Measurements from ENCODE around the gene ZNHIT1. TPM values are rescaled to one million over a fixed set of nuclear protein-coding genes. Genes with fewer than 3 reads are reported as not detected.

The ZNHIT1 gene
- total and polyA plus RNA-seq, 2 donors from 2014 or later = 74.9 to 208 TPM

GRCh38 chr7:101169110-101169837 lies 48.7 kb upstream of the ZNHIT1 start:
- no peak for FAIRE-seq
- TF ChIP-seq CTCF (IDR thresholded peaks at IDR 0.05; ENCODE audit: borderline replicate concordance, extremely low read depth, insufficient read depth) = no peak
- H3K9me3 ChIP-seq (ENCODE audit: control insufficient read depth in 2 of 3, insufficient read depth in 1 of 3, low read length in 3 of 3) = no peaks in the 10 kb centered on the region
- H3K4me1 ChIP-seq (ENCODE audit: control insufficient read depth in 2 of 3, insufficient read depth in 2 of 3, low read depth in 1 of 3, low read length in 3 of 3) = peaks cover 0 to 17% (median 5%) of the 10 kb centered on the region in 3 donors
- peaks cover 73% of the 10 kb centered on the region for H3K27me3 ChIP-seq (ENCODE audit: control insufficient read depth, insufficient read depth, low read length)
- H3K36me3 ChIP-seq (ENCODE audit: control insufficient read depth in 2 of 3, insufficient read depth in 3 of 3, low read length in 3 of 3) = no peaks in the 10 kb centered on the region
- intact Hi-C loops (cut with DNase I) = no loop called here
- DNase-seq = no peak
- H3K4me3 ChIP-seq (ENCODE audit: low read length in 3 of 3) = no peak overlapping the region
- H3K9ac ChIP-seq (ENCODE audit: low read length in 3 of 3) = no peak overlapping the region
- no peak overlapping the region for H3K27ac ChIP-seq (ENCODE audit: low read depth in 2 of 2, low read length in 2 of 2)

GRCh38 chr7:101169838-101170551 lies 48.0 kb upstream of the ZNHIT1 start:
- no peak overlapping the region for H3K4me3 ChIP-seq (ENCODE audit: low read length in 3 of 3)
- FAIRE-seq (no peak), DNase-seq (peak; percentile 80 to 90 (median 87))
- no peak overlapping the region for H3K27ac ChIP-seq (ENCODE audit: low read depth in 2 of 2, low read length in 2 of 2)
- H3K4me1 ChIP-seq (ENCODE audit: control insufficient read depth in 2 of 3, insufficient read depth in 2 of 3, low read depth in 1 of 3, low read length in 3 of 3) = peaks cover 0 to 15% (median 2%) of the 10 kb centered on the region in 3 donors
- TF ChIP-seq CTCF (IDR thresholded peaks at IDR 0.05; ENCODE audit: borderline replicate concordance, extremely low read depth, insufficient read depth) = peak; percentile 79
- no peaks in the 10 kb centered on the region for H3K36me3 ChIP-seq (ENCODE audit: control insufficient read depth in 2 of 3, insufficient read depth in 3 of 3, low read length in 3 of 3)
- H3K9me3 ChIP-seq (ENCODE audit: control insufficient read depth in 2 of 3, insufficient read depth in 1 of 3, low read length in 3 of 3) = no peaks in the 10 kb centered on the region
- no peak overlapping the region for H3K9ac ChIP-seq (ENCODE audit: low read length in 3 of 3)
- peaks cover 74% of the 10 kb centered on the region for H3K27me3 ChIP-seq (ENCODE audit: control insufficient read depth, insufficient read depth, low read length)
- intact Hi-C loops (cut with DNase I) = no loop called here

- FAIRE-seq (no peak), DNase-seq (no peak)
- H3K27ac ChIP-seq (ENCODE audit: low read depth in 2 of 2, low read length in 2 of 2) = no peak overlapping the region
- H3K36me3 ChIP-seq (ENCODE audit: control insufficient read depth in 2 of 3, insufficient read depth in 3 of 3, low read length in 3 of 3) = no peaks in the 10 kb centered on the region
- peaks cover 0 to 8% (median 0%) of the 10 kb centered on the region in 3 donors for H3K4me1 ChIP-seq (ENCODE audit: control insufficient read depth in 2 of 3, insufficient read depth in 2 of 3, low read depth in 1 of 3, low read length in 3 of 3)
- intact Hi-C loops (cut with DNase I) = no loop called here
- H3K27me3 ChIP-seq (ENCODE audit: control insufficient read depth, insufficient read depth, low read length) = peaks cover 75% of the 10 kb centered on the region
- H3K4me3 ChIP-seq (ENCODE audit: low read length in 3 of 3) = no peak overlapping the region
- no peak for TF ChIP-seq CTCF (IDR thresholded peaks at IDR 0.05; ENCODE audit: borderline replicate concordance, extremely low read depth, insufficient read depth)
- H3K9me3 ChIP-seq (ENCODE audit: control insufficient read depth in 2 of 3, insufficient read depth in 1 of 3, low read length in 3 of 3) = no peaks in the 10 kb centered on the region
- no peak overlapping the region for H3K9ac ChIP-seq (ENCODE audit: low read length in 3 of 3)
These were observed 47.1 kb upstream of the ZNHIT1 start for GRCh38 chr7:101170617-101171441.

Measured in kidney (tissue), 14 donors.